ENCODE data around the gene PRSS1. TPM values are rescaled to one million over a fixed set of nuclear protein-coding genes. Genes with fewer than 3 reads are reported as not detected.

Gene PRSS1
- total and polyA plus RNA-seq, 2 of the 8 experiments (the other 6 are each of a cell fraction or from before 2014, with no cell fraction given): 0.09 TPM; not detected in 1

GRCh38 chr7:142777318-142777717 is 28.0 kb downstream of the PRSS1 start (continued):
- TF ChIP-seq, protein P1, sequence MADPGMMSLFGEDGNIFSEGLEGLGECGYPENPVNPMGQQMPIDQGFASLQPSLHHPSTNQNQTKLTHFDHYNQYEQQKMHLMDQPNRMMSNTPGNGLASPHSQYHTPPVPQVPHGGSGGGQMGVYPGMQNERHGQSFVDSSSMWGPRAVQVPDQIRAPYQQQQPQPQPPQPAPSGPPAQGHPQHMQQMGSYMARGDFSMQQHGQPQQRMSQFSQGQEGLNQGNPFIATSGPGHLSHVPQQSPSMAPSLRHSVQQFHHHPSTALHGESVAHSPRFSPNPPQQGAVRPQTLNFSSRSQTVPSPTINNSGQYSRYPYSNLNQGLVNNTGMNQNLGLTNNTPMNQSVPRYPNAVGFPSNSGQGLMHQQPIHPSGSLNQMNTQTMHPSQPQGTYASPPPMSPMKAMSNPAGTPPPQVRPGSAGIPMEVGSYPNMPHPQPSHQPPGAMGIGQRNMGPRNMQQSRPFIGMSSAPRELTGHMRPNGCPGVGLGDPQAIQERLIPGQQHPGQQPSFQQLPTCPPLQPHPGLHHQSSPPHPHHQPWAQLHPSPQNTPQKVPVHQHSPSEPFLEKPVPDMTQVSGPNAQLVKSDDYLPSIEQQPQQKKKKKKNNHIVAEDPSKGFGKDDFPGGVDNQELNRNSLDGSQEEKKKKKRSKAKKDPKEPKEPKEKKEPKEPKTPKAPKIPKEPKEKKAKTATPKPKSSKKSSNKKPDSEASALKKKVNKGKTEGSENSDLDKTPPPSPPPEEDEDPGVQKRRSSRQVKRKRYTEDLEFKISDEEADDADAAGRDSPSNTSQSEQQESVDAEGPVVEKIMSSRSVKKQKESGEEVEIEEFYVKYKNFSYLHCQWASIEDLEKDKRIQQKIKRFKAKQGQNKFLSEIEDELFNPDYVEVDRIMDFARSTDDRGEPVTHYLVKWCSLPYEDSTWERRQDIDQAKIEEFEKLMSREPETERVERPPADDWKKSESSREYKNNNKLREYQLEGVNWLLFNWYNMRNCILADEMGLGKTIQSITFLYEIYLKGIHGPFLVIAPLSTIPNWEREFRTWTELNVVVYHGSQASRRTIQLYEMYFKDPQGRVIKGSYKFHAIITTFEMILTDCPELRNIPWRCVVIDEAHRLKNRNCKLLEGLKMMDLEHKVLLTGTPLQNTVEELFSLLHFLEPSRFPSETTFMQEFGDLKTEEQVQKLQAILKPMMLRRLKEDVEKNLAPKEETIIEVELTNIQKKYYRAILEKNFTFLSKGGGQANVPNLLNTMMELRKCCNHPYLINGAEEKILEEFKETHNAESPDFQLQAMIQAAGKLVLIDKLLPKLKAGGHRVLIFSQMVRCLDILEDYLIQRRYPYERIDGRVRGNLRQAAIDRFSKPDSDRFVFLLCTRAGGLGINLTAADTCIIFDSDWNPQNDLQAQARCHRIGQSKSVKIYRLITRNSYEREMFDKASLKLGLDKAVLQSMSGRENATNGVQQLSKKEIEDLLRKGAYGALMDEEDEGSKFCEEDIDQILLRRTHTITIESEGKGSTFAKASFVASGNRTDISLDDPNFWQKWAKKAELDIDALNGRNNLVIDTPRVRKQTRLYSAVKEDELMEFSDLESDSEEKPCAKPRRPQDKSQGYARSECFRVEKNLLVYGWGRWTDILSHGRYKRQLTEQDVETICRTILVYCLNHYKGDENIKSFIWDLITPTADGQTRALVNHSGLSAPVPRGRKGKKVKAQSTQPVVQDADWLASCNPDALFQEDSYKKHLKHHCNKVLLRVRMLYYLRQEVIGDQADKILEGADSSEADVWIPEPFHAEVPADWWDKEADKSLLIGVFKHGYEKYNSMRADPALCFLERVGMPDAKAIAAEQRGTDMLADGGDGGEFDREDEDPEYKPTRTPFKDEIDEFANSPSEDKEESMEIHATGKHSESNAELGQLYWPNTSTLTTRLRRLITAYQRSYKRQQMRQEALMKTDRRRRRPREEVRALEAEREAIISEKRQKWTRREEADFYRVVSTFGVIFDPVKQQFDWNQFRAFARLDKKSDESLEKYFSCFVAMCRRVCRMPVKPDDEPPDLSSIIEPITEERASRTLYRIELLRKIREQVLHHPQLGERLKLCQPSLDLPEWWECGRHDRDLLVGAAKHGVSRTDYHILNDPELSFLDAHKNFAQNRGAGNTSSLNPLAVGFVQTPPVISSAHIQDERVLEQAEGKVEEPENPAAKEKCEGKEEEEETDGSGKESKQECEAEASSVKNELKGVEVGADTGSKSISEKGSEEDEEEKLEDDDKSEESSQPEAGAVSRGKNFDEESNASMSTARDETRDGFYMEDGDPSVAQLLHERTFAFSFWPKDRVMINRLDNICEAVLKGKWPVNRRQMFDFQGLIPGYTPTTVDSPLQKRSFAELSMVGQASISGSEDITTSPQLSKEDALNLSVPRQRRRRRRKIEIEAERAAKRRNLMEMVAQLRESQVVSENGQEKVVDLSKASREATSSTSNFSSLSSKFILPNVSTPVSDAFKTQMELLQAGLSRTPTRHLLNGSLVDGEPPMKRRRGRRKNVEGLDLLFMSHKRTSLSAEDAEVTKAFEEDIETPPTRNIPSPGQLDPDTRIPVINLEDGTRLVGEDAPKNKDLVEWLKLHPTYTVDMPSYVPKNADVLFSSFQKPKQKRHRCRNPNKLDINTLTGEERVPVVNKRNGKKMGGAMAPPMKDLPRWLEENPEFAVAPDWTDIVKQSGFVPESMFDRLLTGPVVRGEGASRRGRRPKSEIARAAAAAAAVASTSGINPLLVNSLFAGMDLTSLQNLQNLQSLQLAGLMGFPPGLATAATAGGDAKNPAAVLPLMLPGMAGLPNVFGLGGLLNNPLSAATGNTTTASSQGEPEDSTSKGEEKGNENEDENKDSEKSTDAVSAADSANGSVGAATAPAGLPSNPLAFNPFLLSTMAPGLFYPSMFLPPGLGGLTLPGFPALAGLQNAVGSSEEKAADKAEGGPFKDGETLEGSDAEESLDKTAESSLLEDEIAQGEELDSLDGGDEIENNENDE (IDR thresholded peaks at IDR 0.05; ENCODE audit: insufficient replicate concordance, low read length): no peak
- TF ChIP-seq SIN3A (conservative IDR thresholded peaks at IDR 0.05 in 1 of 2, IDR thresholded peaks at IDR 0.05 in 1 of 2; ENCODE audit: low read depth in 1 of 2, low read length in 2 of 2) (no peak), KDM1A (IDR thresholded peaks at IDR 0.05; ENCODE audit: borderline replicate concordance, low read length) (no peak), BRCA1 (IDR thresholded peaks at IDR 0.05; ENCODE audit: low read depth, low read length) (no peak), YY1 (IDR thresholded peaks at IDR 0.05; ENCODE audit: low read depth, low read length) (no peak), TCF12 (IDR thresholded peaks at IDR 0.05; ENCODE audit: low read depth, low read length) (no peak)

Data from H1 (cell line).